NAMALWA (cell line): ENCODE data around the gene PPFIA1.

Experiments used
- DNase-seq: peaks from one replicate; pipeline ENCODE4 v3.0.0-alpha.2; 2015; ENCODE audit warnings: low spot score

PPFIA1 gene

DNA sequence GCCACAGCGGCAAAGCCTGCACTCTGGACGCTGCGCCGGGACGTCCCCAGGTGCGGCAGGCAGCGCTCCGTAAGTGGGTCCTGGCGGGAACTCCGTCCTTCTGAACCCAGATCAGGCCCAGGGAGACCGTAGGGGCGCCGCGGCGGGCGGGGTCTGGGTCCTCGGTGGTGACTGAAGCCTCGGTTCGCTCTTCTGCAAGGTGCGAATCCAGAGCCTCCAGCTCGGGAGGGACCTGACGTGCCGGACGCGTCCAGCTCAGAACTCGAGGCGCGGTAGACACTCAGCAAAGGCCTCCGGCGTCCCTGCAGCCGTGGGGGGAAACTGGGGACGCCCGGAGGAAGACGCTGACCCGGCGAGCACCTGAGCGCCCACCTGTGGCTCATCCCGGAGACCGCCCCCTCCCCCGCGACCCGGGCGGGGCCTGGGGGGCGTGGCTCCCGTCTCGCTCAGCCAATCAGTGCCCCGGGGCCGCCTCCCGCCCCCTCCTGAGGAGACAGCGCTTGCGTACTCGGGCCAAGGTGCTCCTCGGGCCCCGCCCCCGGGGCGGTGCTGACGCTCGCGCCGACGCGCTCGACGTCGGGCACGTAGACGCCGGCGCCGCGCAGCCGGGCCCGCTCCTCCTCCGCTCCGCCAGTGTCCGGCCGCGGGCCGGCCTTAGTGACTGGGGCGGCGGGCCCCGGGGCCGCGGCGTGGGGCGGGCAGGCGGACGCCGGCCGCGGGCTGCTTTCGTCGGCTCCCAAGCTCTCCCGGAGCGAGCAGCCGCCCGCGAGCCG is at the start of gene PPFIA1:
Gene PPFIA1, plus strand, starts transcription at position 587 of the 773 bp plus-strand sequence. CDS start 1,483 bp downstream, outside the sequence.
- peak; percentile 95 for DNase-seq

DNA sequence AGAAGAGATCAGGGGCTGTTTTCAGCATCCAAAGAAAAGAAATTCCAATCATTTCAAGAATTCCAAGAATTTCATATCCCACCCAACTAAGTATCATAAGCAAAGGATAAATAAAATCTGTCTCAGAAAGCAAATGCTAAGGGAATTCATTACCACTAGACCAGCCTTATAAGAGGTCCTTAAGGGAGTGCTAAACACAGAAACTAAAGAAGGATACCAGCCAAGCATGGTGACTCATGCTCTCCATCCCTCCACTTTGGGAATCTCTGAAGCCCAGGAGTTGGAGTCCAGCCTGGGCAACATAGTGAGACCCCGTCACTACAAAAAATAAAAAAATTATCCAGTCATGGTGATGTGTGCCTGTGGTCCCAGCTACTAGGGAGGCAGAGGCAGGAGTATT is 49.6 kb upstream of the PPFIA1 start:
- DNase-seq = no peak

DNA sequence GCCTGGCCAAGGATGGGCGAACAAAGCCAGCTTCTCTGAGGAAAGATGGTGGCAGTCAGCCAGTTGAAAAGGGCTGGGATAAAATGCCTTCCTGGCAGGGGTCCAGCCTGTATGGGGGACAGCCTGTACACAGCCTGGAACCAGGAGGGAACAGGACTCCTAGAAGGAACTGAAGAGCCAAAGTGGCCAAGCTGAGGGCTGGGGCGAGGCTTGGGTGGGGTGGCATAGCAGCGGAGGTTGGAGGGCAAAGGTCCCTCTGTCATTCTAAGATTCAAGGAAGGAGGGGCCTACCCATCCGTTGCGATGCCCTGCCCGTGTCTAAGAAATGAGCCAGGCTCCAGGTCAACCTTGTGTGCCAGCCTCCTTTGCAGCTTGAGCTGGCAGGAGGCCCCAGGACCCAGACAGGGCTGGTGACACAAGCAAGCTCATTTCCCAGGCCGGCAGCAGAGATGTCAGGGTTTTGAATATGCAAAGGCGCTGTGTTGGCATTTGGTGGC is 44.8 kb upstream of the PPFIA1 start:
- DNase-seq = no peak

DNA sequence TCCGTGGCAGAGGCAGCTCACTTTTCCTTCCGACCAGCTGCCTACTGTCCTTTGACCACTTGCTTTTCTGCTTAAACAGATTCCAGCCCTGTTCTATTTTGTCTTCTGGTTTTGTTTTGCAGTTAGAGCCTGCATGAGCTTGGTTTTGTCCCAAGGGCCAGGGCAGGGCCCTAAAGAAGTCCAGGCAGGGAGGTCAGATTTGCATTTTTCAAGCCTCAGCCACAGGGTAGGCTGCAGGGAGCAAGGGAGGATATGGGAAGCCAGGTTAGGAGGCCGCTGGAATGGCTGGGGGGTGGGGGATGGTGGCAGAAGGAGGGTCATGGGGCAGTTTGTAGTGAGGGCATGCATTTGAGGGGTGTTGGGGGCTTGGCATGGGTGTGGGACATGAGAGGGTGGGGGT is 44.3 kb upstream of the PPFIA1 start:
- no peak for DNase-seq

DNA sequence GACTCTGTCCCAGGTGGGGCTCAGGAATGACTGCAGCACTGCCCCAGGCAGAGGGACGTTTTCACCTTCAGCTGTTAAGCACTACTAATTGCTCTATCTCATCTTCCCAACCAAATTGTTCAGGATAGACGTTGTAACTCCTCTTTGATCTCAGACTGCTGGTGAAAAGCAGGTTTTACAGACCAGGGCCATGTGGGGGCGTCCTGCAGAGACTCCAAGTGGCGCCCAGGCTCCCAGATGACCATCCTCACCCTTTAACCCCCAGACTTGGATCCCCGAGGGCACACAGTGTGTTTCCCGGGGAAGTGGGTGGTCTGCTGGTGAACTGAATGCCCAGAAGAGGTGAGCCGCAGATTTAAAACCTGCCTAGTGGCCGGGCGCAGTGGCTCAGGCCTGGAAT is 43.5 kb upstream of the PPFIA1 start:
- DNase-seq = no peak

DNA sequence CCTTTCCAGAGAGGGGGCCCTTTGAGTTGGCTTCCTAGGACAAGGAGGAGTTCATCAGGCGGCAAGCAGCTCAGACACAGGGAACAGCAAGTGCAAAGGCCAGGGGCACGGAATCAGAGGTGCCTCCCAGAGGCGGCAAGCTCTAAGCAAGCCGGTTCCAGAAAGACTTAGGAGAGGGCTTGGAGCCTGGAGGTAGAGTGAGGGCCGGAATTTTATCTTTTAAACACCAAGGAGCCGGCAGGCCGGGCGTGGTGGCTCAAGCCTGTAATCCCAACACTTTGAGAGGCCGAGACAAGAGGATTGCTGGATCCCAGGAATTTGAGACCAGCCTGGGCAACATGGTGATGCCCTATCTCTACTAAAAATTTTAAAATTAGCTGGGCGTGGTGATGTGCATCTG is 40.8 kb upstream of the PPFIA1 start:
- DNase-seq = no peak

DNA sequence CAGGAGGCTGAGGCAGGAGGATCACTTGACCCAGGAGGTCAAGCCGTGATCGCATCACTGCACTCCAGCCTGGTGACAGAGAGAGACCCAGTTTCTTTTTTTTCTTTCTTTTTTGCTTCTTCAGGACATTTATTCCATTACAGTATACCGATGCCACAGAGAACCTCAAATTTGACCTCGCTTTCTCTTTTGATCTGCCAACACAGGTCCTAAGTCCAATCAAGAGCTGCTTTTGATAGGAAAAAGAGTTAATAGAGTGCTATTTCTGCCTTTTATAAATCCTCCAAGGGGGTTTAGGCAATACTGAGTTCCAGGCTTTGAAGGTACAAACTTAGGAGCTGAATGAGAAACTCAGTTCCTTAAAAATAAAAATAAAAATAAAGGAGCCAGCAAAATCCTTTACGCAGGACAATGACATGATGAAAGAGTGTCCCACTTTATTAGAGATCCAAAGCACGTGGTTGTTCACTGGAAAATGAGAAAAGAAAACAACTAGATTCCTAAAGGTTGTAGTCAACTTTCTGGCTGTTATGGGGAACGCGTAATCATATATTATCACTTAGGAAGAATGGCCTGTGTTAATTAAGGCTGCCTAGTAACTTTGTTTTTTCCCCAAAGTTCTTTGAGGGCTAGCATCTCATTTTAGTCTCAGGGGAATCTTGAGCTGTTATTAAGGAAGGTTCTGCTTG is 40.2 kb upstream of the PPFIA1 start:
- DNase-seq = no peak

DNA sequence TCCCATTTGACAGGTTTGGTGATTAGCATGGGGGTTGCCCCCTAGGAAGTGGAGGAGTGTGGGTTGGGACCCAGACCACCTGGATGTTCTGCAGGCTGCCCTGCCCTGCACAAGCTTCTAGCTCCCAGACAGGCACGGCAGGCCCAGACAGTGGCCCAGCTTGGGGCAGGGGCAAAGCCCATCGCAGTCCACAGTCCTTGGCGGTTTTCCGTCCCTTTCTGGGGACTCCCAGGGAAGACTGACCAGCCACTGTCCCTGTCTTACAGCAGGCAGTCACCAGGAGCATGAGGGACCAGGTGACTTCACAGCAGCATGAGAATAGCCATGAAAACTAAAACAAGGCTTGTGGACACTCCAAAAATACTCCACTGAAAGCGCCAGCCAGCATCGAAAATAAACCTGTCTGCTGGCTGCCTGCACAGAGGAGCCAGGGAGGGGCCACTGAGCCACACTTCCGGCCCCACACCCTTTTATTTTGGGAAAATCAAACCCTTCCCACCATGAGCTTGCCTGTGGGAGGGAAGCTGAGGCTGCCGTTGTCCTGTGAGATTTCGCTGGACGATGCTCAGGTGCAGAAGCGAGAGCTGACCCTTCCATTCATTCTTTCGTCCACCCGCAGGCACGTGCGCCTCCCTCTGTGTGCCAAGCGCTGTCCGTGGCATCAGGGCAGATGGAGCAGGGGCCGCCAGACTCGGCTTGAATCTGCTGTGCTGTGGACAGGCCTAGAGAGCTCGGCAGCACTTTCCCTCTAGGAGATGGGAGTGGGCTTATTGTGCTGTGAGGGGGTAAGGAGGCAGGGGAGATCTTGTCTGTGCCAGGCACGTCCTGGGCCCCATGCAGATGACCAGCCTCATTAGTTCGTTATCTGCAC is 39.4 kb upstream of the PPFIA1 start:
- no peak for DNase-seq

DNA sequence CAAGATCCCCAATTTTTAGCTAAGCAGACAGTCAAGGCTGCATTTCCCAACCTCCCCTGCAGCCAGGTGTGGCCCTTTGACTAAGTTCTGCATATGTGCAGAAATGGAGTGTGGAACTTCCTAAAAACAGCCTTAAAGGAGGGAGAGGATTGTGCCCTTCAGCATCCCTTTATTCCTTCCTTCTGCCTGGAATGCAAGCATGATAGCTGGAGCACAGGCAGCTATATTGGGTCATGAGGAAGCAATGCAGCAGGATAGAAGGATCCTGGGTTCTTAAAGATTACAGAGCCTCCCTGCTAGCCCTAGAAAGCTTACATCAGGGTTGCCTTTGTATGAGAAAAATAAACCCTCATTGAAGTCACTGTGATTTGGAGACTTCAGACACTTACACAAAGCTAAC is 37.5 kb upstream of the PPFIA1 start:
- no peak for DNase-seq

DNA sequence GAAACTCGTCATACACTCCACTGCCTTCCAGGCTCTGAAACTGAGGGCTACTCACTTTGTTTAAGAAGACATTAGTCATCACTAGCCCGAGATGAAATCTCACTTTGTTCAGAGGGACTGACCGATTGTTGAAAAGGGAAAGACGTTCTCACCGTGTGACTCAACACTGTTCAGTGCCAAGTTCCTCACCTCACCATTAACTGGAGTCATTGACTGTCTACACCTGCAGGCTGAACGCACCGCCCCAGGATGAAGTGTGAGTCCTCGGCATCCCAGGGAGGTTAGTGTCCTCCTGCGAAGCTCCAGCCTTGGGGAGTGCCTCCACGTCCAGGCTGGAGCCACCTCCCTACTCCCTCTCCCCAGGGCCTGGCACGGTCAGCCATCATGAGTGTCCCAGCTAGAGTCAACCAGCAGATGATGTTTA is 37.0 kb upstream of the PPFIA1 start:
- no peak for DNase-seq

DNA sequence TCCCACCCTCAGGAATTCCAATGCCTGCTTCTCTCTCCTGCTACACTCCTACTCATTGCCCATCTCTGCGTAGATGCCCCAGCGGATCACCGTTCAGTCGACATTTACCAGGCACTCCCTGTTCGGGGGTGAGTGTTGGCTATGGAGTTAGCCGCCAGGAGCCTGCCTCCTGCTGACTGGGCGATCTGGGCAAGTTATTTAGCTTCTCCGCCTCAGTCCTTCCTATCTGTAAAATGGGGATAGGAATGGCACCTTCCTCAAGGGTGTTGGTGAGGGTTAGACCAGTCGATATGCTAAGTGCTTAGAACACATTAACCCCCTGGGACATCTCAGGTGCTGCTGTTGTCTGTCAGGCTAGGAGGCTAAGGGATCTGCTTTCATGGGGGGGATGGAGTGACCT is 36.5 kb upstream of the PPFIA1 start:
- DNase-seq = no peak

DNA sequence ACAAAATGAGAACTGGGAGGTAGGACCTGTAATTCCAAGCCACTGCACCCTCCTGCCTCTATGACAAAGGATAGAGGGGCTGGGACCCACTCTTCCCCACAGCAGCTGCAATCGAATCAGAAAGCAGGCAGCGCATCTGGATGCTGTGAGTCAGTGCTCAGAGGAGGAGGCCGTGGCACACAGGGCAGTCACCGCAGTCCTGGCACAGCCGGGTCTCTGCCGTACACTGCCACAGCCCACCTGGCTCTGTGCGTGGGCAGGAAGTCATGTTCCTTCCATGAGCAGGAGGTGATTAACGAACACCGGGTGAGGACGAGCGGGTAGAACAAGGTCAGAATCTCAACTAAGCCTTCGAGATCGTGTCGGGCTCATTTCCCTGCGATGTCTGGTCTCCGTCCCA is 30.2 kb upstream of the PPFIA1 start:
- DNase-seq = no peak

DNA sequence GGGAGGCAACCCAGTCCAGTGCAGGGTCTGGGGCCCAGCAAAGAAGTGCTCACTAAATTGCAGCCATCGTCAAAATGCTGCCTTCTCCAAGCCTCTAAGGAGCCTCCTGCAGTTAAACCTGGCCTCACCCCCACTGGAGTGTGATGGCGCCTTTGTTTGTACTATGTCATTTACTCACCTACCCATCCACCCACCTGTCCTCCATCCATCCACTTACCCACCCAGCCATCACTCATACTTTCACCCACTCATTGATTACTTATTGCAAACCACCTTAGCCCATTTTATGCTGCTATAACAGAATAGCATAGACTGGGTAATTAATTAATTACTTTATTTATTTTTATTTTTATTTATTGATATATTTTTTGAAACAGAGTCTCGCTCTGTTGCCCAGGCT is 28.8 kb upstream of the PPFIA1 start:
- no peak for DNase-seq

DNA sequence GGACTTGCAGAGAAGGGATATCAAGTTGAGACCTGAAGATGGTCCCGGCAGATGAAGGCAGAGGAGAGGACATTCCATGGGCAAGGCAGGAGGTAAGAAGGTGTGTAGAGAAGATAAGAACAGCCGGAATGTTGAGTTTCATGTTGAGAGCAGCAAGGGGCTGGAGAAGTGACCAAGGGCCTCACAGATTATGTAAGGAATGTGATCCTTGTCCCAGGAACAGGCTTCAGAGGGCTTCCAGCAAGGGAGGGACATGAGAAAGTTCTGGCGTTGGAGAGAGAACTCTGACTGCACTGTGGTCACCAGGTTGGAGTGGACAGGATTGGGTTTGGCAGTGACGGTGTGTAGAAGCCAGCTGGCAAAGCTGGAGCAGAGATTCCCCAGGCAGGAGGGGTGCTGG is 27.6 kb upstream of the PPFIA1 start:
- DNase-seq = no peak

DNA sequence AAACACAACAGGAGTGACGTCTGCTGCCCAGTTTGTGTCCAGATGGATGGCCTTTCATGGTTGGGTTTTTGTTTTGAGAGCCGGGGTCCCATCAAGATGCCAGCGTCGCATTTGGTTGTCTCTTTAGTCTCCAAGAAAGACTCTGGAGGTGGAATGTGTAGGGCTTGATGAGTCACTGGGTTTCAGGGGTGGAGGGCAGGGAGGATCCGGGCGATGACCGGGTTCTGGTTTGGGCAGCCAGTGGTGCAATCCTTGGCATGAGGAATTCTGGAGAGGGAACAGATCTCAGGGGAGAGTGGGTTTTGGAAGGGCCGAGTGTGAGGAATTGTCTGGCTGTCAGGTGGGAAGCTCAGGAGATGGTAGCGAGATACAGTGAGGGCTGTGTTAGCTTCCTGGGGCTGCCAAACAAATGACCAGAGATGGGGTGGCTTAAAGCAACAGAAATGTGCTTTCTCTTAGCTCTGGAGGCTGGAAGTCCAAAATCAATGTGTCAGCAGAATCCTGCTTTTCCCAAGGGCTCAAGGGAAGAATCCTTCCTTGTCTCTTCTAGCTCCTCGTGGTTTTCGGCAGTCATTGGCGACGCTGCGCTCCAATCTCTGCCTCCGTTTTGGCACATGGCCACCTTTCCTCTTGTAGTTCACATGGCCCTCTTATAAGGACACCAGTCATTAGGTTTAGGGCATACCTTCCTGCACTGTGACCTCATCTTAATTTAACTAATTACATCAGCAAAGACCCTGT is 26.4 kb upstream of the PPFIA1 start:
- no peak for DNase-seq

DNA sequence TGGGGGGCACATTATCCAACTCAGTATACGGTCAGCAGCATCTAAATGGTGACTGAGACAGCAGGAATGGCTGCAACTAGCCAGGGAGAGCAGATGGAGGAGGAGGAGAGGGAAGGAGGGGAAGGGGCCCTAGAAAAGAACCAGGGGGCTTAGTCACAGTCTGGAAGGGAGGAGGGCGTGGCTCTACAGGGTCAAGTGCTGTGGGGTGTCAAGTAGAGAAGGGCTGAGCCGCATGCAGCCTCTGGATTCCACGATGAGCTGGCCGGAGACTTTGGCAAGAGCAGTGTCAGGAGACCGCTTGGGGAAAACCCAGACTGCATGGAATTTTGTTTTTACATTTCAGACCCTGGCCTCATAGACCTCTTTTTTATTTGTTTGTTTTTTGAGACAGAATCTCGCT is 25.8 kb upstream of the PPFIA1 start:
- no peak for DNase-seq

DNA sequence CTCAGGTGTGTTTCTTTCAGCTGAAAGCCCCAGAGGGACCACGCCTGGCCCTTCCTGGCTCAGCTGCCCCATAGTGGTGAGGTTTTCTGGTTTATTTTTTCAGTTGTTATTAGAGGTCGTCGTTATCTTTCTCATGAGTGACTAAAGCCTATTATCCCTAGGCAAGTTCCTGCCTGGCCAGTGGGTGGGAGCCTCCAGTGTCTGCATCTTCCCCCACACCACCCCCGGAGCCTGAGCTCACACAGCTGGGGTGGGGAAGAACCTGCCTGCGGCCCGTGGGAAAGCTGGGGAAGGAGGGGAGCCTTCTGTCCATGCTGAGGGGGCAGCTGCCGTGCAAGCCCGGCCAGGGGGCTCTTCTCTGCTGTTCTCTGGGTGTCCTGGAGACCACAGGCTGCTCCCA is 24.3 kb upstream of the PPFIA1 start:
- no peak for DNase-seq

DNA sequence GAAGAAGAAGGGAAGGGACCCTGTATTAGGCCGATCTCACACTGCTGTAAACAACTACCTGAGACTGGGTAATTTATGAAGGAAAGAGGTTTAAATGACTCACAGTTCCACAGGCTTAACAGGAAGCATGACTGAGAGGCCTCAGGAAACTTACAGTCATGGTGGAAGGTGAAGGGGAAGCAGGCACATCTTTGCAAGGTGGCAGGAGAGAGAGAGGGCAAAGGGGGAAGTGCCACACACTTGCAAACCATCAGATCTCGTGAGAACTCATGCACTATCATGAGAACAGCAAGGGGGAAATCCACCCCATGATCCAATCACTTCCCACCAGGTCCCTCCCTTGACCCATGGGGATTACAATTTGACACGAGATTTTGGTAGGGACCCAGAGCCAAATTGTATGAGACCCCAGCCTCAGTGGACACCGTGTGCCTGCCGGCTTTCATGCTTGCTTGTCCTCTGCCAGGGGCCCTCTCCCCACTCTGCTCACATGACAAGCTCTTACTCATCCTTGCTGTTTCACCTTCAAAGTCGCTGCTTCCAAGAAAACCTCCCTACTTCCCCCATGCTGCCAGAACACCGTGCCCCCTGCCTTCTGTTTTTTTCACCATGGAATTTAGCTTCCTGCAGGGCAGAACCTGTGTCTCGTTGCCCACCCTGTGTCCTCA is 23.3 kb upstream of the PPFIA1 start:
- no peak for DNase-seq

DNA sequence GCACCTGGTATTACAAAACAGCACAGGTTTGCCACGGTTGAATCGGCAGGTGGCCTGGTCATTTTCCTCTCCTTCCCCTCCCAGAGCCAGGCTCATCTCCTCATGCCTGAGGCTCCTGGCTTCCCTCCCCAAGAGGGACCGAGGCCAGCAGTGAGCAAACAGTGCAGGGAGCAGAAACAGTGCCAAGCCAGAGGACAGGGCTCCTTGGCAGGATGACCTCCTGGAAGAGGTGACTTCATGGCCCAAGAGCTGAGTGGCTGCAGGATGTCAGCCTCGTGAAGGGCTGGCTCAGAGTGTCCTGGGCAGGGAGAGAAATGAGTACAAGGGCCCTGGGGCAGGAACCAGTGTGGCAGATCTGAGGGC is 22.8 kb upstream of the PPFIA1 start:
- DNase-seq = no peak

DNA sequence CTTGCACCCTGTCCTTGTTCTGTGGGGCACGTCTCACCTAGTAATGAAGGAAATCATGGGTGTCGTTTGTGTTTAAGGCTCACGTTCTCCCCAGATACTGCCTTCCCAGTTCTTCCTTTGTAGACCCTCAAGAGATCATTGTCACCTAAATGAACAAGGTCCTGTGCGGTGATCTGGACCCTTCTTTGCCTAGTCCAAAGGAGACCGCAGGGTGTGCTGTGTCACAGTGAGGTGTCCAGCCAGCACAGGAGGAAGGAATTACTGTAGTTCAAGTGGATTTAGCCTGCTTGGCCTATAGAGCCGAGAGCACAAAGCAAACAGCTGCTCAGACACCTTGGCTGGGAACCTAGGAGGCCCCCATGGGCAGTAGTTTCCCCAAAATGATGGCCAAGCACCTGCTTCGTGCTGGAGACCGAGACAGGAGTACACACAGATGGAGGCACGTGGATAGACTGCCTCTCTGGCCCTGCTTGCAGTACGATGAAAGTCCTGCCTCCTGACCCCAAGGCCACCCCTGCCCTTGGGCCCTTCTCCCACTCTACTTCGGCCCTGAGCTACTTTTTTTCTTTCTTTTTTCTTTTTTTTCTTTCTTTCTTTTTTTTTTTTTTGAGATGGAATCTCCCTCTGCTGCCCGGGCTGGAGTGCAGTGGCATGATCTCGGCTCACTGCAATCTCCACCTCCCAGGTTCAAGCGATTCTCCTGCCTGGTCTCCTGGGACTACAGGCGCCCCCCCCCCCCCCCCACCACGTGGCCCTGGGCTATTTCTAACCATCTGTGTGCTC is 19.4 kb upstream of the PPFIA1 start:
- no peak for DNase-seq
